ENCODE measurements around the gene ACTR3.

DNA sequence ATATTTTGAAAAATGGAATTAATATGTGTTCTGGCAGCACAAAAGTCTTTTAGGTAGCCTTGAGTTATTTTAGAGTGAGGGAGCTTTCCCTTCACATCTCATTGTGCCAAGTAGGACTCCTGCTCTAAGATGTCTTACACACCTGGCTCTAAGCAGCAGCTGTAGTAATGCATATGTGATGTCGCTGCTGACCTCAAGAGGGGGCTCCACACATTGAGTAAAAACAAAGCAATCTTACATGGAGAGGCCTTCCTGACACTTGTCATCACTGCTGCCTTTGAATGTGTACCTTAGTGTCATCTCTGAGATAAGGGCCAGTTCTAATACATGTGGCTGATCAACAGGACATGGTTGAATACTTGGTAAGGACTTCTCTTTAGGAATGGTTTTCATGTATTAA is 75.8 kb downstream of the ACTR3 start:
- TF ChIP-seq CREB1 (CRISPR knock-in tag; IDR thresholded peaks at IDR 0.05) (no peak), ZNF138 (CRISPR knock-in tag; conservative IDR thresholded peaks at IDR 0.05) (no peak)
- TF ChIP-seq, protein P1, sequence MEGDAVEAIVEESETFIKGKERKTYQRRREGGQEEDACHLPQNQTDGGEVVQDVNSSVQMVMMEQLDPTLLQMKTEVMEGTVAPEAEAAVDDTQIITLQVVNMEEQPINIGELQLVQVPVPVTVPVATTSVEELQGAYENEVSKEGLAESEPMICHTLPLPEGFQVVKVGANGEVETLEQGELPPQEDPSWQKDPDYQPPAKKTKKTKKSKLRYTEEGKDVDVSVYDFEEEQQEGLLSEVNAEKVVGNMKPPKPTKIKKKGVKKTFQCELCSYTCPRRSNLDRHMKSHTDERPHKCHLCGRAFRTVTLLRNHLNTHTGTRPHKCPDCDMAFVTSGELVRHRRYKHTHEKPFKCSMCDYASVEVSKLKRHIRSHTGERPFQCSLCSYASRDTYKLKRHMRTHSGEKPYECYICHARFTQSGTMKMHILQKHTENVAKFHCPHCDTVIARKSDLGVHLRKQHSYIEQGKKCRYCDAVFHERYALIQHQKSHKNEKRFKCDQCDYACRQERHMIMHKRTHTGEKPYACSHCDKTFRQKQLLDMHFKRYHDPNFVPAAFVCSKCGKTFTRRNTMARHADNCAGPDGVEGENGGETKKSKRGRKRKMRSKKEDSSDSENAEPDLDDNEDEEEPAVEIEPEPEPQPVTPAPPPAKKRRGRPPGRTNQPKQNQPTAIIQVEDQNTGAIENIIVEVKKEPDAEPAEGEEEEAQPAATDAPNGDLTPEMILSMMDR (IDR thresholded peaks at IDR 0.05) = peak; percentile 63
- TF ChIP-seq, protein P2, sequence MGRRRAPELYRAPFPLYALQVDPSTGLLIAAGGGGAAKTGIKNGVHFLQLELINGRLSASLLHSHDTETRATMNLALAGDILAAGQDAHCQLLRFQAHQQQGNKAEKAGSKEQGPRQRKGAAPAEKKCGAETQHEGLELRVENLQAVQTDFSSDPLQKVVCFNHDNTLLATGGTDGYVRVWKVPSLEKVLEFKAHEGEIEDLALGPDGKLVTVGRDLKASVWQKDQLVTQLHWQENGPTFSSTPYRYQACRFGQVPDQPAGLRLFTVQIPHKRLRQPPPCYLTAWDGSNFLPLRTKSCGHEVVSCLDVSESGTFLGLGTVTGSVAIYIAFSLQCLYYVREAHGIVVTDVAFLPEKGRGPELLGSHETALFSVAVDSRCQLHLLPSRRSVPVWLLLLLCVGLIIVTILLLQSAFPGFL (CRISPR knock-in tag; IDR thresholded peaks at IDR 0.05; ENCODE audit: borderline replicate concordance) = no peak

Measured in WTC11 (cell line).